Glutamatergic neuron (in vitro differentiated cells): ENCODE data around the gene RNF8. TPM values are rescaled to one million over a fixed set of nuclear protein-coding genes. Genes with fewer than 3 reads are reported as not detected.

ENCODE experiments used
- DNase-seq: peaks from one replicate; pipeline ENCODE4 v3.0.0; 2022
- H3K27ac Mint-ChIP-seq: one replicate; pipeline ENCODE4 v1.8.0; 2020; ENCODE audit warnings: mild to moderate bottlenecking, mixed read lengths, inconsistent platforms; ENCODE audit not compliant: unreplicated experiment
- H3K27me3 Mint-ChIP-seq: one replicate; pipeline ENCODE4 v1.8.0; 2020; ENCODE audit warnings: mild to moderate bottlenecking, moderate library complexity, mixed read lengths, inconsistent platforms; ENCODE audit not compliant: unreplicated experiment
- H3K36me3 Mint-ChIP-seq: one replicate; pipeline ENCODE4 v1.8.0; 2020; ENCODE audit warnings: mild to moderate bottlenecking, mixed read lengths, inconsistent platforms; ENCODE audit not compliant: unreplicated experiment
- H3K4me1 Mint-ChIP-seq: one replicate; pipeline ENCODE4 v1.8.0; 2020; ENCODE audit warnings: mild to moderate bottlenecking, low read depth, mixed read lengths, inconsistent platforms; ENCODE audit not compliant: unreplicated experiment
- H3K4me3 Mint-ChIP-seq: one replicate; pipeline ENCODE4 v1.8.0; 2020; ENCODE audit warnings: mild to moderate bottlenecking, mixed read lengths, inconsistent platforms; ENCODE audit not compliant: unreplicated experiment
- H3K9me3 Mint-ChIP-seq: one replicate; pipeline ENCODE4 v1.8.0; 2020; ENCODE audit warnings: mild to moderate bottlenecking, moderate library complexity, mixed read lengths, inconsistent platforms; ENCODE audit not compliant: unreplicated experiment
- CTCF ChIP-seq: fragments of 200-600 bp; sonication (generic); IDR thresholded peaks from one replicate; pipeline ENCODE4 v1.5.0; 2021; ENCODE audit not compliant: partially characterized antibody, unreplicated experiment
- total RNA-seq: library from RNA; stranded (reverse); fragmentation: NEBNext Ultra II Directional; extraction: Animal tissue kit (Norgen Biotek cat#: 25700); gene quantifications from one replicate; pipeline ENCODE4 v1.2.1, GENCODE V29; 2021; ENCODE audit not compliant: unreplicated experiment

RNF8 gene
- total RNA-seq, 1 donor from 2014 or later: 21.0 TPM

DNA sequence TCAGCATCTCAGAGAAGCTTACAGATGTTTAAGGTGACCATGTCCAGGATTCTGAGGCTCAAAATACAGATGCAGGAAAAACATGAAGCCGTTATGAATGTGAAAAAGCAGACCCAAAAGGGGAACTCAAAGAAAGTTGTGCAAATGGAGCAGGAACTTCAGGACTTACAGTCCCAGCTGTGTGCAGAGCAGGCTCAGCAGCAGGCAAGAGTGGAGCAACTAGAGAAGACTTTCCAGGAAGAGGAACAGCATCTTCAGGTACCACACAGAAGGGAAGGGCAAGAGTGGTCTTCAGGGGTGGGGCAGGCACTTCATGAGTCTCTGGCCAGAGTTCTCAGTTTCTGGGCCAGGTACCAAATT lies 15.2 kb downstream of the RNF8 start:
- Mint-ChIP-seq H3K27me3 (peaks cover 2% of the 10 kb centered on the region), H3K9me3 (no peaks in the 10 kb centered on the region), H3K4me1 (peaks cover 4% of the 10 kb centered on the region), H3K27ac (no peak overlapping the region), H3K4me3 (no peak overlapping the region), H3K36me3 (peaks cover 6% of the 10 kb centered on the region)
- TF ChIP-seq CTCF: no peak
- no peak for DNase-seq

DNA sequence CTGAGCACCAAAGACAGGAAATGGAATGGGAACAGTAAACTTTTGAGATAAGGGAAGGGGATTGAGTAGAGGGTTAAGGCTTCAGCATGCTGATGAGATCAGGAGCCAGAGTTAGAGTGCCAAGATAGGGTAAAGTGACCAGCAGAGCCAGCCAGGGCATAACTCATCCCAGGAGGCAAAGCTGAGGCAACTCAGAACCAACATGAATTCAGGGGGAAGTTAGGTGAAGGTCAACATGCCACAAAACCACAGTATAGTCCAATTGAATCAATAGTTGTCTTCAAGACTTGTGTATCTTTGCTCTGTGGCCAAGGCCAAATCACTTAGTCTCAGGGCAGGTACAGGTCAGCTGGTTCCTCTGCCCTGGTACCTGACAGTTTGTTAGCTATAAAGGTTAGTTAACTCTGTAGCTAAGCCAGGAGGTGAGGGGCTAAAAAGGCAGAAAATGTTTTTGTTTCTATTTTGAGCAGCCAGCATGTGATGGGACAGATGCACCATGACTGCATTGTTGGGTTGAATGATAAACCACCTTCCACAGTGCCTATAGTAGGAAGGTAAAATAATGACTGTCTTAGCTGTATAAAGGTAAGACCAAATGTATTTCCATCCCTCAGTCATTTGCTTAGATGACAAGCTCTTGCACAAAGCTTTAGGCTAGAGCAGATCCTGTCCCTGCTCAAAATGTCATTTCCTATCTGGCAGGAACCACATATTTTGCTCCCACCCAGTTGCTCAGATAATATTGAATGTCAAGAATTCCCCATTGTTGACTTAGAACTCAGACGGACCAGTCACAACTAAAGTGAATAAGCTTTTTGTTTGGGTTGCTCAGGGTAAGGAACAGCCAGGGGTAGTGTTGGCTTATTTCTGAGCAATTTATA lies 15.8 kb downstream of the RNF8 start:
- no peaks in the 10 kb centered on the region for H3K9me3 Mint-ChIP-seq
- H3K36me3 Mint-ChIP-seq: peaks cover 6% of the 10 kb centered on the region
- TF ChIP-seq CTCF: no peak

DNA sequence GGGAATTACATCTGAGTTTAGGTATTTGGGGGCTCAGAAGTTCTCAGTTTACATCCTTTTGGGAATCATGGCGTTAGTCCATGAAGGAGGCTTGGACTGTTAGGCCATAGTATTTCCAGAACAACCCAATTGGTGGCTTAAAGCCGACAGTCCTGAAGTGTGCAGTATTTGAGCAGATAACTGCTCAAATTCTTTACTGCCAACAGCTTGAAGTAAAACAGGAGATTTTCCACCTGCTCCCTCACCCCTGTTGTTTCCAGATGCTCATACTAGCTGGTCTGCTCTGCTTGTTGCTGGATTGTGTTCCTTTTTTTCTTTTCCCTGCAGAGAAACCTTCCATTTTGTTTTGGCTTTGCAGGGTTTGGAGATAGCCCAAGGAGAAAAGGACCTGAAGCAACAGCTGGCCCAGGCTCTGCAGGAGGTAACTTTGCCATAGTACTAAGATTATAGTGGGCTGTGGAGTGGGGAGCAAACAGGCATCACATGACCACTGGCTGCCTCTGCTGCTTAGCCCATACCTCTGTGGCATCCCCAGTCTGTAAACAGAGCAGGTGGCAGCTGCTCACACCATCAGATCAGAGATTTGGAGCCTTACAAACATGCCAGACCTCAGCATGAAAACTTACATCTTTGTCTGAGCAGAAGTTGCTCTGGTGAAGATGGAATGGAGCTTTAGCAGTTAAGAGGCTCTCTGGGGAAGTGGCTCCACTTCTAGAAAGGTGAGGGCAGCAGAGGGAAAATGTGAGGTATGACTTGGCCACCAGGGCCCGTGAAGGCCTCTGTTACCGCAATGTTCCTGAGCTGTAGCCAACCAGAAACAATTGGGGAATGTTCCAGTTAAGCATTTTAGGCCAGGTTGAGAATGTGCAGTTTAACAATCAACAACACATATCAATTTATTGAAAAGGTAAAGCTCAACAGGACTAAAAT lies 17.6 kb downstream of the RNF8 start:
- H3K27ac Mint-ChIP-seq: no peak overlapping the region
- peaks cover 2% of the 10 kb centered on the region for H3K27me3 Mint-ChIP-seq
- no peak for DNase-seq
- no peaks in the 10 kb centered on the region for H3K9me3 Mint-ChIP-seq
- TF ChIP-seq CTCF: no peak
- no peak overlapping the region for H3K4me3 Mint-ChIP-seq
- peaks cover 4% of the 10 kb centered on the region for H3K4me1 Mint-ChIP-seq
- H3K36me3 Mint-ChIP-seq: peaks cover 6% of the 10 kb centered on the region

More for the DNA sequence above, 15.8 kb downstream of the RNF8 start:
- Mint-ChIP-seq H3K27me3 (peaks cover 2% of the 10 kb centered on the region), H3K27ac (no peak overlapping the region), H3K4me3 (no peak overlapping the region), H3K4me1 (peaks cover 4% of the 10 kb centered on the region)
- DNase-seq: no peak

- H3K4me1 Mint-ChIP-seq: no peaks in the 10 kb centered on the region
- H3K27me3 Mint-ChIP-seq: no peaks in the 10 kb centered on the region
- no peaks in the 10 kb centered on the region for H3K9me3 Mint-ChIP-seq
- peaks cover 6% of the 10 kb centered on the region for H3K36me3 Mint-ChIP-seq
- no peak for TF ChIP-seq CTCF
- no peak for DNase-seq
- no peak overlapping the region for H3K27ac Mint-ChIP-seq
- H3K4me3 Mint-ChIP-seq: no peak overlapping the region
These were observed 18.3 kb downstream of the RNF8 start for GRCh38 chr6:37372116-37372515.
